ENCODE results near the gene NEMP1.

Gene NEMP1

GRCh38 chr12:57106021-57106708, 27.6 kb upstream of the NEMP1 start:
- DNase-seq: no peak

DNA sequence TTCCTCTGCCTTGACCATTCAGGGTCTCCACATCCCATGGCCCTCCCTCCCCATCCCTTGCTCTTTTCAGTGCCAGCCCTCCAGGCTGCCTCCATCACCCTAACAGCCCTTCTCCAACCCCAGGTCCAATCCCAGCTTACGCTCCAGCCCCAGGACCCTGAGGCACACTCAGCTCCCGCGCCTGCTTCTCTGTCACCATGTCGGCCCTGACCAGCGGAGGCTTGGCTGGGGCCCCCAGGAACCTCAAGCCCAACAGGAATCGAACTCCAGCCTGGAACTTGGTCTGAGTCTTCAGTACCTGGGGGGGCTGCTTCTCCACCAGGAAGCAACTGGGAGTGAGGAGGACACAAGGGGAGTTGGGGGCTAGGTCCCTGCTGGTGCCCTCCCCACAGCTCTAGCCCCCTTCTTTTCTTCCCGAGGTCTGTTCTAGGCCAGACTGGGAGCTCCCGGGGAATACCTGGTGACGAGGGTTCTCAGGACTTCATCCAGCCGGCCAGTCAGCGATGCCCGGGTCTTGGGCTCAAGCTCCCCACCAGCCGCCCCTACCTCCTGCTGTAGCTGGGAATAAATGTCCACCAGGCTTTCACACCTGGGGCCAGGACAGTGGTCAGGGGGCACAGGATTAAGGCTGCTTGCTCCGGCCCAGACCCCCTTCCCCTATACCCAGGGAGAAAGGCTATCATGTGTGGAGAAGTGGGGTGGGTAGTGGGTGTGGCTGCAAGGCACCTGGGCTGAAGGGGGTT, 26.6 kb upstream of the NEMP1 start:
- DNase-seq: no peak

GRCh38 chr12:57104292-57104910, 25.8 kb upstream of the NEMP1 start:
- DNase-seq: no peak

GRCh38 chr12:57103856-57104255, 25.3 kb upstream of the NEMP1 start:
- no peak for DNase-seq

DNA sequence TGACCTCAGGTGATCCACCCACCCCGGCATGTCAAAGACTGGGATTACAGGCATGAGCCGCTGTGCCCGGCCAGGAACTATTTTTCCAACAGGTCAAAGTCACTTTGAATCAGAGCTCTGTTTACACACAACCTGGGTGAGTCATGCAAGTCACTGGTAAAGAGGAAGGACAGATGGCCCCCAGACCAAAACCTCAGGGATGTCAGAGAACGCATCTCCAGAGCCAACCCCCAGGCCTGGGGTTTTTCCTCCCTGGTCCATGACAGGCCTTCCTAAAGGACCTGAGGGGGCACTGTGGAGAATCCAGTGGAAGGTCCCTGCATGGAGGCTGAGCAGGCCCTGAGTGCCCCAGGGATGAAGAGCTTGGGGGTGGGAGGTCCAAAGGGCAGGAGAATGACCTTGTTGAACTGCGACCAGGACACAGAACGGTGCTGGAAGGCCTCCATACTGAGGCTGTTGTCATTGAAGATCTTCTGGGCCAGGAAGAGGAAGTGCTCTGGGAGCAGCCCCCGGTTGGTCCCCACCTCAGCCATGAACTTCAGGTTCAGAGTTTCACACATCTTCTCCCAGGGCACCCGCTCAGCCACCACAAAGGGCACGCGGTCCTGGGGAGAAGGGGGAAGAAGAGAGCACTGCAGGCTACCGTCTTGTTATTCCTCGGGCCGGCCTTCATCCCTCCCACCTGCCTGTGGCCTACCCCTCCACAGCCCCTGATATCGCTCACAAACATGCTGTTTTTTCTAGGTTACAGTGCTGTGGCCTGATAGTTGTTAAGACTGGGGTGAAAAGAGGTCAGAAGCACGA, 23.5 kb upstream of the NEMP1 start:
- DNase-seq: no peak

DNA sequence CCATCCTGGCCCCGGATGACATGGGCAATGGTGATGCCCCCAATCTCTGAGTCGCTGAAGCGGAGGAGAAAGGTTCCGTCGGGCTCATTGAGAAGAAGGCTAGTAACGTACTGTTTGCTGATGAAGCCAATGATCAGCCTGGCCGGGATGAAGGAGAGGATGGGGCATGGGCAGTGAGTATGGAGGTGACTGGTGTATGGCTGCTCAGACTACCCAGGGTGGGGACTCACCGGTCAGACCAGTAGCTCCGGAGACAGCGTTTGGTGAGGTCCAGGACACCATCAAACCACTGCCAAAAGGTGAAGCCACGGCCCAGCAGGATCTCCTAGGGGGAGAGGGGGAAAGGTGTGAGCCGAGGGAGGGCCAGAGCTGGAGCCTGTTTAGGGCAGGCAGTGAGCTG, 21.2 kb upstream of the NEMP1 start:
- no peak for DNase-seq

- peak; percentile 73 for DNase-seq
Measured at GRCh38 chr12:57099047-57099714, 20.6 kb upstream of the NEMP1 start.

- DNase-seq: no peak
Measured at GRCh38 chr12:57098546-57098945, 20.0 kb upstream of the NEMP1 start.

GRCh38 chr12:57097554-57097835, 18.9 kb upstream of the NEMP1 start:
- DNase-seq: no peak

GRCh38 chr12:57096748-57097553, 18.4 kb upstream of the NEMP1 start:
- no peak for DNase-seq

DNA sequence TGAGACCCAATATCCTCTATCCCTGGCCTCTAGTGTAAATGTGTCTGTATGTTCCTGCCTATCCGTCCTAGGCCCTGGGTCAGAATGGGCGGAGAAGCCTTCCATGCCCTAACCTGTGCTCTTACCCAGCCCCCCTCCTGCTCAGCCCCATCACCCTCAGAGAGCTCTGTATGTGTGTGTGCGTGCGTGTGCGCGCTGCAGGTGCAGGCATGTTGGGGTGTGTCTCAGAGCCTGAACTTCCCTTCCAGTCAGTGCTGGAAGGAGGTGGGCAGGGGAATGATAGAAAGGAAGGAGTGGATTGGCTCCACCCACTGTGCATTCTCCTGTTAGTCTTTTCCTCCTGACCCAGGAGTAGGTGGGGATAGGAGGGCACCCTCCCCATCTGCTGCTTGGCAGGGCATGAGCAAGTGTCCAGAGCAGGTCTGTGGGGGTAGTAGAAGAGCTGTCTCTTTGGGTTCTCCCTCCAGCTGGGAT, 17.5 kb upstream of the NEMP1 start:
- no peak for DNase-seq

DNA sequence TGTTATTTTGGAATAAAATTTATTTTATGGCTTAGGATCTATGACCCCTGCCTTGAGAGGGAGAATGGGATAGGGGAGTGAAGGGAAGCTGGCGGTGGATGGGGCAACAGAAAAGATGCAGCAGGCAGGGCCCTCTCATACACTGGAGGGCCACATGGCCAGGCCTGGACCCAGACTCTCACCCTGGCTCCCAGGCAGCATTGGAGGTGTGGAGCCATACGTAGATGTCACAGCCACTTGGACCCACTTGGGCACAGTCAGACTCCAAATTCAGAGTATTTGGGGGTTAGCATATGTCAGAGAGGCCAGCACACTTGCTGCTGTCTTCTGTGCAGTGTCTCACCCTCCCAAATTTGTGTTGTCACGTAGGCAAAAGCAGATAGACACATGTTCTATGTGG, 16.8 kb upstream of the NEMP1 start:
- no peak for DNase-seq

- no peak for DNase-seq
Measured at GRCh38 chr12:57094208-57095160, 15.9 kb upstream of the NEMP1 start.

DNA sequence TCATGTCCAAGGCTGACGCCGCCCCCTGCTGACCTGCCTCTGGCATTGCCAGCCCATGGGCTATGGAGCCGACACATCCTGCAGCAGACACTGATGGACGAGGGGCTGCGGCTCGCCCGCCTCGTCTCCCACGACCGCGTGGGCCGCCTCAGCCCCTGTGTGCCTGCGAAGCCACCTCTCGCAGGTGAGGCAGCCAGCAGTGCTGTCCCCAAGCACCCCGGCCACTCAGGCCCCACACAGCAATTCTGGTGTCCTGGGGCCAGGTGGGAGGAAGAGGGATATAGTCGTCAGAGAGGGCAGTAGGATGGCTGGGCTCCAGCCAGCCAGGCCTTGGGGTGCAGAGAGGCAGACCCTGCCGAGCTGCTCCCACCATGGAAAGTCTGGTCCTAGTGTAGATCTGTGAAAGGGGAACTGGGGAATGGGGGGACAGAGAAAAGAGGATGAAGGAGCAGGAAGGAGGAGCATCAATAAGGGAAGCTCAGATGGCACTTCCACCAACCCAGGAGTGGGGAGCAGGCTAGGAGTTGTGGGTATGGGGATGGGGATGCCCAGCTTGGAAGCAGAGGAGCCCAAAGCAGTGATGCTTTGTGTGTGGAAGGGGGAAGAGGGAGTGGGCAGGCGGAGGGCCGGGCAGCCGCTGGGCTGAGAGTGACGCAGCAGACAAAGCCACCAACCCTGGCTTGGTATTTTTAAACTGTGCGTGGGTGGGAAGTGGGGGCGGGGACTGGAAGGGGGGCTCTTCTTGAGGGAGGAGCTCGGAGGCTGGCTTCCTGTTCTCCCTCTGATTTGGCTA, 15.0 kb upstream of the NEMP1 start:
- DNase-seq: peak; percentile 65

DNA sequence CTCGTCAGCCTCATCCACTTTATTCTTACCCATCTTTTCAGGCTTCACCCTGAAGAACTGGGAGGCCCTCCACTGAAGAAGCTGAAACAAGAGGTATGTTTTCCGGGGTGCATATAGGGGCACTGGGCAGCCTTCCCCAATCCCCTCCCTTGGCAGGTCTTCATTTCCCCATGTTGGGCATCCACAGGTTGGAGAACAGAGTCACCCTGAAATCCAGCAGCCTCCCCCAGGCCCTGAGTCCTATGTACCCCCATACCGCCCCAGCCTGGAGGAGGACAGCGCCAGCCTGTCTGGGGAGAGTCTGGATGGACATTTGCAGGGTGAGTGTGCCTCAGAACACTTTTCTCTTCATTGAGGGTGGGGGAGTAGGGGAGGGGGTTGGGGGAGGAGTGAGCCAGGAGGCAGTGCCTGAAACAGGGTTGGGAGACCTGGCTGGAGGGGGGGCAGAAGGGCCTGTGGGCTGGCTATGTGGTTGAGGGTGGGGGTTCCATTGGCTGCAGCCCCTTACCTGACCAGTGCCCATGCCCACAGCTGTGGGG, 14.4 kb upstream of the NEMP1 start:
- no peak for DNase-seq

DNA sequence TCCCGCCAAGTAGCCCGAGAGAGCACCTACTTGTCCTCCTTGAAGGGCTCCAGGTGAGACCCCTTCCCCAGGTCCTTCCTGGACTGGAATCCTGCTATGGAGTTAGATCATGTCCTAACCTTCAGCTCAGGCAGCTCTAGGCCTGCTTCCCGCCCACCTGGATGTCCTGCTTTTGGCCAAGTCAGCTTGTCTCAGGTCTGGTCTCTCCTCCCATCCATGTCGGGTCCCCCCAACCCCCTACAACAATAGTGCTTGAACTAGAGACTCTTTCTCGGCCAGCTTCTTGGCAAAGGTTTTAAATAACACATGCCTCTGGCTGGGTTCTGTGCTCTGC, 13.9 kb upstream of the NEMP1 start:
- no peak for DNase-seq

DNA sequence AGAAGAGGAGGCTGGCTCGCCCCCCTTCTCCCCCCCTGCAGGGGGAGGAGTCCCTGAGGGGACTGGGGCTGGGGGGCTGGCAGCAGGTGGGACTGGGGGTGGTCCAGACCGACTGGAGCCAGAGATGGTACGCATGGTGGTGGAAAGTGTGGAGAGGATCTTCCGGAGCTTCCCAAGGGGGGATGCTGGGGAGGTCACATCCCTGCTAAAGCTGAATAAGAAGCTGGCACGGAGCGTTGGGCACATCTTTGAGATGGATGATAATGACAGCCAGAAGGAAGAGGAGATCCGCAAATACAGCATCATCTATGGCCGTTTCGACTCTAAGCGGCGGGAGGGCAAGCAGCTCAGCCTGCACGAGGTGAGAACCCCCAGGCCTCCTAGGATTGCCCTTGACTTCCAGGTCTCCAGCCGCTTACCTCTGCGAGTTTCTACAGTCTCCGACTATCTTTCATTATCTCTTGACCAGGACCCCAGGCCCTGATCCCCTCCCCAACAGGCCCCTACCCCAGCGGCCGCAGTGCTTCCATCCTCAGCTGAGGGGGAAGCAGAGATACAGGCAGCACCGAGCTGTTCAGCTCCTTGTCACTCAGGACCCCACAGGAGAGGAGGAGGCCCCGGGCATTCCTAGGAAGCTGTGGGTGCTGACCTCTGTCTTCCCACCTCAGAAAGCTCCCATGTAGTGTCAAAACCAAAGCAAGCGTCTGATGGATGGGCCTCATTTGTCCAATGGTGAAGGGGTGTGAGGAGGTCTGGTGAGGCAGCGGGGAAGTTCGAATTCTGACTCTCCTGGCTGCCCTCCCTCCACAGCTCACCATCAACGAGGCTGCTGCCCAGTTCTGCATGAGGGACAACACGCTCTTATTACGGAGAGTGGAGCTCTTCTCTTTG, 13.3 kb upstream of the NEMP1 start:
- DNase-seq: no peak

GRCh38 chr12:57090924-57091637, 12.5 kb upstream of the NEMP1 start:
- DNase-seq: no peak
